ENCODE data around the gene LAMB4. TPM values are rescaled to one million over a fixed set of nuclear protein-coding genes. Genes with fewer than 3 reads are reported as not detected.

Gene LAMB4
- total RNA-seq, 2 experiments from 2014 or later, result not detected

- Histone ChIP-seq H3K79me2 (ENCODE audit: insufficient read depth, low read depth, low read length) (no peaks in the 10 kb centered on the region), H4K20me1 (ENCODE audit: insufficient read depth, low read length) (no peaks in the 10 kb centered on the region), H3K9me2 (ENCODE audit: insufficient read depth, low read length) (no peaks in the 10 kb centered on the region), H3K27ac (ENCODE audit: low read depth, low read length, poor library complexity, severe bottlenecking) (no peak overlapping the region), H3K9me3 (ENCODE audit: low read length) (no peaks in the 10 kb centered on the region), H3K36me3 (ENCODE audit: insufficient read depth, low read length) (no peaks in the 10 kb centered on the region), H3K4me2 (ENCODE audit: low read length) (no peak overlapping the region), H3K4me1 (ENCODE audit: insufficient read depth, low read length, poor library complexity, severe bottlenecking) (peaks cover 5% of the 10 kb centered on the region), H2AFZ (ENCODE audit: low read length) (peak overlapping the region; percentile 51; the same call in 1 of the 2 replicates), H3K4me3 (ENCODE audit: low read depth, low read length, poor library complexity, severe bottlenecking) (no peak overlapping the region)
- CTCF ChIA-PET (ENCODE audit: unreplicated experiment), result no interaction called here
- no peak for DNase-seq (ENCODE audit: low spot score)
- intact Hi-C loops (cut with micrococcal nuclease; ENCODE audit: unreplicated experiment), result no loop called here
- POLR2A ChIA-PET, result no interaction called here
- no TSS peak for BruUV-seq (replicated peaks)
- TF ChIP-seq CTCF (conservative IDR thresholded peaks at IDR 0.05; ENCODE audit: low read length) (no peak), EZH2phosphoT487 (IDR thresholded peaks at IDR 0.05; ENCODE audit: borderline replicate concordance, low read depth, low read length) (no peak)
Measured at GRCh38 chr7:108048422-108048821, 81.7 kb downstream of the LAMB4 start.

GRCh38 chr7:108046952-108047506 is 83.1 kb downstream of the LAMB4 start:
- no peaks in the 10 kb centered on the region for H3K79me2 ChIP-seq (ENCODE audit: insufficient read depth, low read depth, low read length)
- ChIA-PET CTCF (ENCODE audit: unreplicated experiment) (no interaction called here), POLR2A (interaction anchor here (0.6 kb wide), 1 partner anchor 469 kb away, joined by 3 read pairs; no protein-coding TSS in a partner anchor)
- intact Hi-C loops (cut with micrococcal nuclease; ENCODE audit: unreplicated experiment), result no loop called here
- no peak for DNase-seq (ENCODE audit: low spot score)
- no peaks in the 10 kb centered on the region for H3K9me2 ChIP-seq (ENCODE audit: insufficient read depth, low read length)
- BruUV-seq (replicated peaks), result no TSS peak
- no peak for TF ChIP-seq CTCF (conservative IDR thresholded peaks at IDR 0.05; ENCODE audit: low read length)
- no peak for TF ChIP-seq EZH2phosphoT487 (IDR thresholded peaks at IDR 0.05; ENCODE audit: borderline replicate concordance, low read depth, low read length)
- H2AFZ ChIP-seq (ENCODE audit: low read length), result no peak overlapping the region
- H3K9me3 ChIP-seq (ENCODE audit: low read length), result no peaks in the 10 kb centered on the region
- no peak overlapping the region for H3K27ac ChIP-seq (ENCODE audit: low read depth, low read length, poor library complexity, severe bottlenecking)
- H3K4me1 ChIP-seq (ENCODE audit: insufficient read depth, low read length, poor library complexity, severe bottlenecking), result peaks cover 5% of the 10 kb centered on the region
- H3K4me3 ChIP-seq (ENCODE audit: low read depth, low read length, poor library complexity, severe bottlenecking), result no peak overlapping the region
- H3K4me2 ChIP-seq (ENCODE audit: low read length), result no peak overlapping the region
- no peaks in the 10 kb centered on the region for H3K36me3 ChIP-seq (ENCODE audit: insufficient read depth, low read length)
- H4K20me1 ChIP-seq (ENCODE audit: insufficient read depth, low read length), result no peaks in the 10 kb centered on the region

GRCh38 chr7:108045669-108046068 is 84.5 kb downstream of the LAMB4 start:
- CTCF ChIA-PET (ENCODE audit: unreplicated experiment), result no interaction called here
- BruUV-seq (replicated peaks), result no TSS peak
- intact Hi-C loops (cut with micrococcal nuclease; ENCODE audit: unreplicated experiment), result no loop called here

More at GRCh38 chr7:108045669-108046068, 84.5 kb downstream of the LAMB4 start:
- H2AFZ ChIP-seq (ENCODE audit: low read length), result no peak overlapping the region
- H3K79me2 ChIP-seq (ENCODE audit: insufficient read depth, low read depth, low read length), result no peaks in the 10 kb centered on the region
- H3K4me2 ChIP-seq (ENCODE audit: low read length), result no peak overlapping the region
- H3K27ac ChIP-seq (ENCODE audit: low read depth, low read length, poor library complexity, severe bottlenecking), result no peak overlapping the region
- no peaks in the 10 kb centered on the region for H4K20me1 ChIP-seq (ENCODE audit: insufficient read depth, low read length)
- H3K36me3 ChIP-seq (ENCODE audit: insufficient read depth, low read length), result no peaks in the 10 kb centered on the region
- no peaks in the 10 kb centered on the region for H3K9me2 ChIP-seq (ENCODE audit: insufficient read depth, low read length)
- POLR2A ChIA-PET, result no interaction called here
- H3K4me3 ChIP-seq (ENCODE audit: low read depth, low read length, poor library complexity, severe bottlenecking), result no peak overlapping the region
- TF ChIP-seq CTCF (conservative IDR thresholded peaks at IDR 0.05; ENCODE audit: low read length), result no peak
- no peak for TF ChIP-seq EZH2phosphoT487 (IDR thresholded peaks at IDR 0.05; ENCODE audit: borderline replicate concordance, low read depth, low read length)
- no peak for DNase-seq (ENCODE audit: low spot score)
- H3K9me3 ChIP-seq (ENCODE audit: low read length), result no peaks in the 10 kb centered on the region
- peaks cover 5% of the 10 kb centered on the region for H3K4me1 ChIP-seq (ENCODE audit: insufficient read depth, low read length, poor library complexity, severe bottlenecking)

Data from OCI-LY7 (cell line).